ENCODE data around the gene PHLDB2. TPM values are rescaled to one million over a fixed set of nuclear protein-coding genes. Genes with fewer than 3 reads are reported as not detected.

Gene PHLDB2
- total RNA-seq, 1 experiment from 2014 or later: 13.2 TPM

DNA sequence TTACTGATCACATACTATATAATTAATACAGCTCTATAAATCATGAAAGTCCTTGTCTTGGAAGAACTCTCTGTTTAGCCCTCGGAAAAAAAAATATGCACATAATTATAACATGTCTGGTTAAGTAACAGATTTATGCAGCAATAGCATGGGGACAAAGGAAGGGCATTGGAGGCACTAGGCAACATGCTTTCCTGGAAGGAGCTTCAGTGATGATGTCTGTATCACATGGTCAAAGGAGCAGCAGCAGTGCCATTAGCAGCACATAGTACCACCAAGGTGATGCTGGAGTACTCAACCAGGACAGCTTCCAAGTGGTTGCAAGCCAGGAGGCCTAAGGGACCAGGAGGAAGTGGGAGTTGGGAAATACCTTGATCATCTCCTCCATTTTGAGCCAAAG is 36.3 kb upstream of the PHLDB2 start:
- H3K27ac Mint-ChIP-seq: no peak overlapping the region
- Histone ChIP-seq H3K4ac (ENCODE audit: low read depth, low read length) (no peak overlapping the region), H3K18ac (ENCODE audit: insufficient read length, low read depth, low read length) (no peak overlapping the region), H4K5ac (ENCODE audit: insufficient read length, low read depth, low read length) (no peak overlapping the region), H3K4me1 (ENCODE audit: insufficient read depth, low read length) (no peaks in the 10 kb centered on the region), H3K56ac (ENCODE audit: insufficient read length, low read depth, low read length) (no peak overlapping the region), H3K14ac (ENCODE audit: insufficient read depth, low read length) (no peak overlapping the region), H3K27ac (ENCODE audit: insufficient read length, low read depth, low read length) (no peak overlapping the region), H2BK20ac (ENCODE audit: low read depth, low read length, poor library complexity, severe bottlenecking) (no peak overlapping the region), H2BK12ac (ENCODE audit: insufficient read length, low read depth, low read length) (no peak overlapping the region), H4K20me1 (ENCODE audit: control insufficient read depth, insufficient read depth, insufficient read length) (no peaks in the 10 kb centered on the region), H3K79me2 (ENCODE audit: insufficient read depth, low read length) (0 out of 2 replicates have a peak, but pooled peaks cover 2% of the 10 kb centered on the region), H3T11ph (ENCODE audit: low read length) (no peak overlapping the region), H3K9me3 (ENCODE audit: control insufficient read depth, low read depth, low read length) (no peaks in the 10 kb centered on the region), H2BK120ac (ENCODE audit: low read depth, low read length, poor library complexity, severe bottlenecking) (no peak overlapping the region), H2BK15ac (ENCODE audit: low read depth, low read length) (no peak overlapping the region), H3K4me2 (ENCODE audit: insufficient read depth, insufficient read length, low read length) (no peak overlapping the region), H2BK5ac (ENCODE audit: insufficient read length, low read length) (no peak overlapping the region), H2AK5ac (ENCODE audit: insufficient read length, low read length) (no peak overlapping the region), H4K8ac (replicated peaks; ENCODE audit: insufficient read length, low read depth, low read length) (no peak overlapping the region), H3K23me2 (ENCODE audit: insufficient read length, low read depth, low read length, poor library complexity, severe bottlenecking) (no peaks in the 10 kb centered on the region), H3K27me3 (ENCODE audit: insufficient read depth, low read length) (no peaks in the 10 kb centered on the region), H2AFZ (ENCODE audit: low read length) (no peak overlapping the region), H3K23ac (ENCODE audit: insufficient read length, low read depth, low read length) (no peak overlapping the region), H3K79me1 (ENCODE audit: insufficient read depth, low read depth, low read length, poor library complexity, severe bottlenecking) (no peaks in the 10 kb centered on the region), H3K9ac (ENCODE audit: extremely low read depth, insufficient read length, low read length) (no peak overlapping the region), H4K91ac (ENCODE audit: insufficient read length, low read depth, low read length) (no peak overlapping the region)
- no peaks in the 10 kb centered on the region for H3K4me1 Mint-ChIP-seq
- TF ChIP-seq, protein P1, sequence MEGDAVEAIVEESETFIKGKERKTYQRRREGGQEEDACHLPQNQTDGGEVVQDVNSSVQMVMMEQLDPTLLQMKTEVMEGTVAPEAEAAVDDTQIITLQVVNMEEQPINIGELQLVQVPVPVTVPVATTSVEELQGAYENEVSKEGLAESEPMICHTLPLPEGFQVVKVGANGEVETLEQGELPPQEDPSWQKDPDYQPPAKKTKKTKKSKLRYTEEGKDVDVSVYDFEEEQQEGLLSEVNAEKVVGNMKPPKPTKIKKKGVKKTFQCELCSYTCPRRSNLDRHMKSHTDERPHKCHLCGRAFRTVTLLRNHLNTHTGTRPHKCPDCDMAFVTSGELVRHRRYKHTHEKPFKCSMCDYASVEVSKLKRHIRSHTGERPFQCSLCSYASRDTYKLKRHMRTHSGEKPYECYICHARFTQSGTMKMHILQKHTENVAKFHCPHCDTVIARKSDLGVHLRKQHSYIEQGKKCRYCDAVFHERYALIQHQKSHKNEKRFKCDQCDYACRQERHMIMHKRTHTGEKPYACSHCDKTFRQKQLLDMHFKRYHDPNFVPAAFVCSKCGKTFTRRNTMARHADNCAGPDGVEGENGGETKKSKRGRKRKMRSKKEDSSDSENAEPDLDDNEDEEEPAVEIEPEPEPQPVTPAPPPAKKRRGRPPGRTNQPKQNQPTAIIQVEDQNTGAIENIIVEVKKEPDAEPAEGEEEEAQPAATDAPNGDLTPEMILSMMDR (conservative IDR thresholded peaks at IDR 0.05): no peak
- no CpG with 5 or more reads among the region's 1 CpG for WGBS (ENCODE audit: extremely low coverage, insufficient read length, low lambda C conversion rate)
- H3K27me3 Mint-ChIP-seq (ENCODE audit: low read depth): no peaks in the 10 kb centered on the region
- H3K36me3 Mint-ChIP-seq (ENCODE audit: insufficient read depth in 1 of 3, low read depth in 3 of 3): peaks cover 0 to 2% (median 0%) of the 10 kb centered on the region in 3 experiments; a peak in 2 of 7 replicates
- DNase-seq: no peak
- H3K9me3 Mint-ChIP-seq: peaks cover 0 to 3% of the 10 kb centered on the region in 2 experiments; a peak in 1 of 5 replicates
- no peak overlapping the region for H3K4me3 Mint-ChIP-seq

All from H9 (cell line).